K562 (cell line): Measurements from ENCODE around the gene UFSP1. TPM values are rescaled to one million over a fixed set of nuclear protein-coding genes. Genes with fewer than 3 reads are reported as not detected.

Experiments used
- ARID1B ChIP-seq: fragments of 450-650 bp; IDR thresholded peaks from 2 replicates; pipeline ENCODE4 v1.6.1; 2016; ENCODE audit warnings: antibody characterized with exemption, mild to moderate bottlenecking, inconsistent platforms
- CHAMP1 ChIP-seq: fragments of 450-650 bp; IDR thresholded peaks from 2 replicates; pipeline ENCODE4 v1.6.1; 2016; ENCODE audit warnings: mild to moderate bottlenecking
- FOXM1 ChIP-seq, 2 experiments: fragments of 450-650 bp in 1 of 2; sonication (generic) in 1 of 2; formaldehyde crosslinking in 1 of 2; IDR thresholded peaks; 2 replicates each; pipeline versions ENCODE4 v1.6.1 to v1.9.0; 2017 to 2022; ENCODE audit warnings: low read depth in 2 of 2, mild to moderate bottlenecking in 2 of 2, missing genetic modification reagents in 1 of 2, moderate library complexity in 1 of 2
- HDAC2 ChIP-seq: fragments of 450-650 bp; IDR thresholded peaks from 2 replicates; pipeline ENCODE4 v1.6.1; 2016; ENCODE audit warnings: mild to moderate bottlenecking
- MNT ChIP-seq, 2 experiments: fragments of 450-650 bp; conservative IDR thresholded peaks; 2 replicates each; pipeline ENCODE4 v1.6.1; 2017; ENCODE audit warnings: mild to moderate bottlenecking in 2 of 2, moderate library complexity in 2 of 2
- MTA3 ChIP-seq: fragments of 450-650 bp; formaldehyde crosslinking; IDR thresholded peaks from 2 replicates; pipeline ENCODE4 v1.6.1; 2017; ENCODE audit warnings: mild to moderate bottlenecking, borderline replicate concordance
- PHB ChIP-seq: fragments of 250-450 bp; sonication (Bioruptor Pico); IDR thresholded peaks from 2 replicates; pipeline ENCODE4 v1.5.0; 2021
- SIX5 ChIP-seq, 2 experiments: IDR thresholded peaks; 2 replicates each; pipeline ENCODE4 v1.6.1; 2011; ENCODE audit warnings: low read length in 2 of 2, borderline replicate concordance in 1 of 2, low read depth in 1 of 2, mild to moderate bottlenecking in 1 of 2, moderate library complexity in 1 of 2; ENCODE audit not compliant: insufficient read depth in 1 of 2
- SMARCA4 ChIP-seq: fragments of 450-650 bp; IDR thresholded peaks from 2 replicates; pipeline ENCODE4 v1.6.1; 2016
- ZNF253 ChIP-seq: fragments of 250-450 bp; sonication (Bioruptor Pico); conservative IDR thresholded peaks from 2 replicates; pipeline ENCODE4 v1.6.1; 2021; ENCODE audit warnings: mild to moderate bottlenecking
- ZNF436 ChIP-seq: fragments of 250-450, 450-650 bp; sonication (Bioruptor Pico); formaldehyde crosslinking; IDR thresholded peaks from 2 replicates; pipeline ENCODE4 v1.7.0; 2020; ENCODE audit warnings: mild to moderate bottlenecking
- ZNF785 ChIP-seq: fragments of 250-450 bp; sonication (Bioruptor Pico); IDR thresholded peaks from 2 replicates; pipeline ENCODE4 v1.4.0; 2020; ENCODE audit warnings: mild to moderate bottlenecking
- polyA plus RNA-seq, 8 experiments: library from polyadenylated mRNA; depleted of rRNA in 4 of 8; stranded (reverse) in 5 of 8; unstranded in 3 of 8; fragments of >200 nt; fragmentation: Nextera tagmentation in 2 of 8; fragmentation: Illumina TruSeq in 1 of 8; extraction: Ambion mirVana in 2 of 8; extraction: Trizol in 1 of 8; gene quantifications; 2 replicates each; pipeline versions ENCODE4 v1.2.1 to v1.2.3, GENCODE V29; 2011 to 2014; ENCODE audit warnings: inconsistent platforms in 1 of 8, missing spikeins in 1 of 8
- total RNA-seq, 7 experiments: library from RNA; depleted of rRNA in 6 of 7; stranded (reverse); fragments of >200 nt in 6 of 7; fragmentation: Illumina TruSeq in 2 of 7; extraction: Trizol in 2 of 7; gene quantifications; 2 replicates each; pipeline versions ENCODE4 v1.2.1 to v1.2.3, GENCODE V29; 2011 to 2021; ENCODE audit warnings: low replicate concordance in 1 of 7
- TF ChIP-seq, protein P1 (sequence below): fragments of 450-650 bp; IDR thresholded peaks from 2 replicates; pipeline ENCODE4 v1.6.1; 2018; ENCODE audit warnings: mild to moderate bottlenecking, low read depth; ENCODE audit not compliant: partially characterized antibody
- TF ChIP-seq, protein P2 (sequence below): IDR thresholded peaks from 3 replicates; pipeline ENCODE4 v1.6.1; 2011; ENCODE audit warnings: borderline replicate concordance, mild to moderate bottlenecking; ENCODE audit not compliant: insufficient read length, insufficient read depth
- TF ChIP-seq, protein P3 (sequence below): fragments of 250-450 bp; sonication (Bioruptor Pico); IDR thresholded peaks from 2 replicates; pipeline ENCODE4 v1.9.0; 2021; ENCODE audit warnings: mild to moderate bottlenecking, inconsistent platforms
- TF ChIP-seq, protein P4 (sequence below), 3 experiments: fragments of 200-800 bp in 1 of 3; sonication (Bioruptor generic) in 1 of 3; sonication (generic) in 1 of 3; formaldehyde crosslinking in 1 of 3; IDR thresholded peaks; 2 replicates each; pipeline versions ENCODE4 v1.6.1 to v1.8.0; 2016 to 2022; ENCODE audit warnings: mild to moderate bottlenecking in 2 of 3, missing compliant biosample characterization in 2 of 3, missing genetic modification characterization in 2 of 3, missing genetic modification reagents in 1 of 3

Gene UFSP1
- total and polyA plus RNA-seq, 9 of the 15 experiments (the other 6 are each of a cell fraction or from before 2014, with no cell fraction given) = 0.50 to 18.8 (median 2.1) TPM

DNA sequence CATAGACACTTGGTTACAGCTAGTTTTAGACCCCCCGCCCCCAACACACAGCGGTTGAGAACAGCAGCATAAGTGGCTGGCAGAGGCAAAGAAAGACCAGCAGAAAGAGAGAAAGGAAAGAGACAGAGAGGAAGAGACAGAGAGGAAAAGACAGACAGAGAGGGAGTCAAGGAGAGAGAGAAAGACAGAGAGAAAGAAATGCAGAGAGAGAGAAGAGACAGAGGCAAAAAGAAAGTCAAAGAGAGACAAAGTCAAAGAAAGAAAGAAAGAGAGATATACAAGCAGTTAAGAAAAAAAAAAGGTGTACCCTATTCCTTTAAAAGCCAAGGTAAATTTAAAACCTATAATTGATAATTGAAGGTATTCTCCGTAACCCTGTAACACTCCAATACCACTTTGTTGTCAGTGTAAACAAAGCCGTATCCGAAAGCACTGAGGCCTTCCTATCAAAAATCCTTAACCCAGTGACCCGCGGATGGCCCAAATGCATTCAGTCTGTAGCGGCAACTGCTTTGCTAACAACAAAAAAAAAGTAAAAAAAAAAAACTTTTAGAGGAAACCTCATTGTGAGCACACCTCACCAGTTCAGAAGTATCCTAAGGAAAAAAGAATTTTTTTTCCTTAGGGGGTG lies 48.9 kb downstream of the UFSP1 start (continued):
- TF ChIP-seq, protein P1, sequence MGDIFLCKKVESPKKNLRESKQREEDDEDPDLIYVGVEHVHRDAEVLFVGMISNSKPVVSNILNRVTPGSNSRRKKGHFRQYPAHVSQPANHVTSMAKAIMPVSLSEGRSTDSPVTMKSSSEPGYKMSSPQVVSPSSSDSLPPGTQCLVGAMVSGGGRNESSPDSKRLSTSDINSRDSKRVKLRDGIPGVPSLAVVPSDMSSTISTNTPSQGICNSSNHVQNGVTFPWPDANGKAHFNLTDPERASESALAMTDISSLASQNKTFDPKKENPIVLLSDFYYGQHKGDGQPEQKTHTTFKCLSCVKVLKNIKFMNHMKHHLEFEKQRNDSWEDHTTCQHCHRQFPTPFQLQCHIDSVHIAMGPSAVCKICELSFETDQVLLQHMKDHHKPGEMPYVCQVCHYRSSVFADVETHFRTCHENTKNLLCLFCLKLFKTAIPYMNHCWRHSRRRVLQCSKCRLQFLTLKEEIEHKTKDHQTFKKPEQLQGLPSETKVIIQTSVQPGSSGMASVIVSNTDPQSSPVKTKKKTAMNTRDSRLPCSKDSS = peak; percentile 48
- TF ChIP-seq MNT (conservative IDR thresholded peaks at IDR 0.05) (0 out of 4 replicates have a peak, but pooled peaks of 1 of the 2 experiments have one; percentile 14), SMARCA4 (peak; percentile 84), CHAMP1 (no peak), PHB (no peak), FOXM1 (IDR thresholded peaks at IDR 0.05; ENCODE audit: low read depth) (0 out of 2 replicates have a peak, but pooled peaks have one; percentile 33), FOXM1 (CRISPR knock-in tag; IDR thresholded peaks at IDR 0.05; ENCODE audit: low read depth) (no peak), SIX5 (IDR thresholded peaks at IDR 0.05; ENCODE audit: borderline replicate concordance in 1 of 2, insufficient read depth in 1 of 2, low read depth in 1 of 2, low read length in 2 of 2) (no peak), ZNF436 (CRISPR knock-in tag) (no peak), HDAC2 (peak; percentile 57), MTA3 (peak; percentile 52; the same call in 1 of the 2 replicates), ZNF785 (CRISPR knock-in tag) (no peak), ZNF253 (CRISPR knock-in tag) (no peak), ARID1B (peak; percentile 53)
- TF ChIP-seq, protein P2, sequence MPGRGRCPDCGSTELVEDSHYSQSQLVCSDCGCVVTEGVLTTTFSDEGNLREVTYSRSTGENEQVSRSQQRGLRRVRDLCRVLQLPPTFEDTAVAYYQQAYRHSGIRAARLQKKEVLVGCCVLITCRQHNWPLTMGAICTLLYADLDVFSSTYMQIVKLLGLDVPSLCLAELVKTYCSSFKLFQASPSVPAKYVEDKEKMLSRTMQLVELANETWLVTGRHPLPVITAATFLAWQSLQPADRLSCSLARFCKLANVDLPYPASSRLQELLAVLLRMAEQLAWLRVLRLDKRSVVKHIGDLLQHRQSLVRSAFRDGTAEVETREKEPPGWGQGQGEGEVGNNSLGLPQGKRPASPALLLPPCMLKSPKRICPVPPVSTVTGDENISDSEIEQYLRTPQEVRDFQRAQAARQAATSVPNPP = no peak
- TF ChIP-seq, protein P3, sequence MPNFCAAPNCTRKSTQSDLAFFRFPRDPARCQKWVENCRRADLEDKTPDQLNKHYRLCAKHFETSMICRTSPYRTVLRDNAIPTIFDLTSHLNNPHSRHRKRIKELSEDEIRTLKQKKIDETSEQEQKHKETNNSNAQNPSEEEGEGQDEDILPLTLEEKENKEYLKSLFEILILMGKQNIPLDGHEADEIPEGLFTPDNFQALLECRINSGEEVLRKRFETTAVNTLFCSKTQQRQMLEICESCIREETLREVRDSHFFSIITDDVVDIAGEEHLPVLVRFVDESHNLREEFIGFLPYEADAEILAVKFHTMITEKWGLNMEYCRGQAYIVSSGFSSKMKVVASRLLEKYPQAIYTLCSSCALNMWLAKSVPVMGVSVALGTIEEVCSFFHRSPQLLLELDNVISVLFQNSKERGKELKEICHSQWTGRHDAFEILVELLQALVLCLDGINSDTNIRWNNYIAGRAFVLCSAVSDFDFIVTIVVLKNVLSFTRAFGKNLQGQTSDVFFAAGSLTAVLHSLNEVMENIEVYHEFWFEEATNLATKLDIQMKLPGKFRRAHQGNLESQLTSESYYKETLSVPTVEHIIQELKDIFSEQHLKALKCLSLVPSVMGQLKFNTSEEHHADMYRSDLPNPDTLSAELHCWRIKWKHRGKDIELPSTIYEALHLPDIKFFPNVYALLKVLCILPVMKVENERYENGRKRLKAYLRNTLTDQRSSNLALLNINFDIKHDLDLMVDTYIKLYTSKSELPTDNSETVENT (CRISPR knock-in tag) = no peak
- TF ChIP-seq, protein P4, sequence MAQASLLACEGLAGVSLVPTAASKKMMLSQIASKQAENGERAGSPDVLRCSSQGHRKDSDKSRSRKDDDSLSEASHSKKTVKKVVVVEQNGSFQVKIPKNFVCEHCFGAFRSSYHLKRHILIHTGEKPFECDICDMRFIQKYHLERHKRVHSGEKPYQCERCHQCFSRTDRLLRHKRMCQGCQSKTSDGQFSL (CRISPR knock-in tag; IDR thresholded peaks at IDR 0.05) = no peak
- TF ChIP-seq, protein P4 (tag; IDR thresholded peaks at IDR 0.05) = no peak
